ENCODE data around the gene RAD51B. TPM values are rescaled to one million over a fixed set of nuclear protein-coding genes. Genes with fewer than 3 reads are reported as not detected.

Gene RAD51B
- total RNA-seq, 4 donors from 2014 or later: 6.2 to 39.9 (median 12.9) TPM

GRCh38 chr14:68653804-68654203 lies 834.2 kb downstream of the RAD51B start:
- H3K27ac ChIP-seq: peak overlapping the region in 3 of 4 donors; percentile 78 to 88 (median 85)
- TF ChIP-seq POLR2A (IDR thresholded peaks at IDR 0.05) (no peak), CTCF (IDR thresholded peaks at IDR 0.05) (no peak)
- intact Hi-C loops (cut with DNase I): no loop called here
- no peak overlapping the region for H3K4me3 ChIP-seq
- H3K36me3 ChIP-seq: no peaks in the 10 kb centered on the region
- no peaks in the 10 kb centered on the region for H3K27me3 ChIP-seq
- WGBS, 2 donors: 76 to 94% methylated on average over 3 of the region's 3 CpGs
- DNase-seq: no peak
- no peaks in the 10 kb centered on the region for H3K9me3 ChIP-seq
- peaks cover 21 to 79% (median 23%) of the 10 kb centered on the region in 3 donors for H3K4me1 ChIP-seq

- Histone ChIP-seq H3K9me3 (no peaks in the 10 kb centered on the region), H3K27me3 (no peaks in the 10 kb centered on the region), H3K36me3 (no peaks in the 10 kb centered on the region), H3K4me3 (no peak overlapping the region), H3K4me1 (peaks cover 25 to 82% (median 29%) of the 10 kb centered on the region in 3 donors), H3K27ac (peak overlapping the region in 3 of 4 donors; percentile 78 to 88 (median 85))
- WGBS, 2 donors: 56 to 64% methylated on average over 8 to 9 of the region's 9 CpGs
- TF ChIP-seq POLR2A (IDR thresholded peaks at IDR 0.05): no peak
- intact Hi-C loops (cut with DNase I): no loop called here
- DNase-seq: no peak
Observed at GRCh38 chr14:68654471-68654941, 834.9 kb downstream of the RAD51B start.

GRCh38 chr14:68655021-68655831 lies 835.6 kb downstream of the RAD51B start:
- WGBS, 2 donors: 57 to 79% methylated on average over 12 to 15 of the region's 19 CpGs
- Histone ChIP-seq H3K4me1 (peaks cover 25 to 85% (median 32%) of the 10 kb centered on the region in 3 donors), H3K36me3 (no peaks in the 10 kb centered on the region), H3K9me3 (no peaks in the 10 kb centered on the region), H3K27ac (peak overlapping the region in 3 of 4 donors; percentile 78 to 88 (median 85)), H3K4me3 (no peak overlapping the region), H3K27me3 (no peaks in the 10 kb centered on the region)
- intact Hi-C loops (cut with DNase I): no loop called here
- TF ChIP-seq CTCF (IDR thresholded peaks at IDR 0.05): no peak
- no peak for TF ChIP-seq POLR2A (IDR thresholded peaks at IDR 0.05)
- DNase-seq: no peak

GRCh38 chr14:68655911-68656316 lies 836.3 kb downstream of the RAD51B start:
- TF ChIP-seq CTCF (IDR thresholded peaks at IDR 0.05) (no peak), POLR2A (IDR thresholded peaks at IDR 0.05) (no peak)
- DNase-seq: no peak
- H3K9me3 ChIP-seq: no peaks in the 10 kb centered on the region
- WGBS, 2 donors: no CpG with 5 or more reads among the region's 1 CpG
- no peak overlapping the region for H3K4me3 ChIP-seq
- intact Hi-C loops (cut with DNase I): no loop called here
- peak overlapping the region in 1 of 4 donors; percentile 78 for H3K27ac ChIP-seq
- peaks cover 25 to 80% (median 32%) of the 10 kb centered on the region in 3 donors for H3K4me1 ChIP-seq
- H3K27me3 ChIP-seq: no peaks in the 10 kb centered on the region
- no peaks in the 10 kb centered on the region for H3K36me3 ChIP-seq

GRCh38 chr14:68656452-68656851 lies 836.9 kb downstream of the RAD51B start:
- Histone ChIP-seq H3K9me3 (no peaks in the 10 kb centered on the region), H3K27ac (no peak overlapping the region), H3K4me1 (peaks cover 21 to 74% (median 32%) of the 10 kb centered on the region in 3 donors), H3K36me3 (no peaks in the 10 kb centered on the region), H3K4me3 (no peak overlapping the region), H3K27me3 (no peaks in the 10 kb centered on the region)
- intact Hi-C loops (cut with DNase I): no loop called here
- TF ChIP-seq CTCF (IDR thresholded peaks at IDR 0.05): no peak
- no peak for TF ChIP-seq POLR2A (IDR thresholded peaks at IDR 0.05)
- no peak for DNase-seq
- 93% methylated on average over 7 of the region's 8 CpGs; no CpG with 5 or more reads in 1 of the 2 donors for WGBS, 2 donors
